Measurements from ENCODE around the gene LMLN.
"Not testable (repeated sequence)": the region's sequence is repeated elsewhere in the genome, so short reads cannot be mapped to it uniquely, and the experiment has no call there.

Gene LMLN

GRCh38 chr3:197958346-197958745 is 1.7 kb upstream of the LMLN start:
- DNase-seq, result no peak

GRCh38 chr3:197958848-197959247 is 1.2 kb upstream of the LMLN start:
- DNase-seq, result not testable (repeated sequence)

- no peak for DNase-seq
Measured at GRCh38 chr3:197959500-197959890, 522 bp upstream of the LMLN start.

- no peak for DNase-seq
Measured at GRCh38 chr3:197960694-197961581, 921 bp downstream of the LMLN start.

- no peak for DNase-seq
Measured at GRCh38 chr3:197961582-197961945, 1.5 kb downstream of the LMLN start.

- no peak for DNase-seq
Measured at GRCh38 chr3:197963019-197963637, 3.1 kb downstream of the LMLN start.

GRCh38 chr3:197967337-197967989 is 7.4 kb downstream of the LMLN start:
- not testable (repeated sequence) for DNase-seq

GRCh38 chr3:197970588-197970987 is 10.6 kb downstream of the LMLN start:
- no peak for DNase-seq

- DNase-seq, result no peak
Measured at GRCh38 chr3:197974016-197974415, 14.0 kb downstream of the LMLN start.

GRCh38 chr3:197975311-197975710 is 15.3 kb downstream of the LMLN start:
- no peak for DNase-seq

- DNase-seq, result no peak
Measured at GRCh38 chr3:197983076-197983475, 23.1 kb downstream of the LMLN start.

GRCh38 chr3:197989651-197990050 is 29.6 kb downstream of the LMLN start:
- DNase-seq, result no peak

- DNase-seq, result no peak
Measured at GRCh38 chr3:197994736-197995135, 34.7 kb downstream of the LMLN start.

GRCh38 chr3:197996855-197997254 is 36.8 kb downstream of the LMLN start:
- DNase-seq, result no peak

GRCh38 chr3:197997936-197998335 is 37.9 kb downstream of the LMLN start:
- DNase-seq, result no peak

- DNase-seq, result no peak
Measured at GRCh38 chr3:198017090-198017489, 57.1 kb downstream of the LMLN start.

GRCh38 chr3:198018416-198018815 is 58.4 kb downstream of the LMLN start:
- no peak for DNase-seq

- DNase-seq, result no peak
Measured at GRCh38 chr3:198019115-198019514, 59.1 kb downstream of the LMLN start.

GRCh38 chr3:198021320-198021719 is 61.3 kb downstream of the LMLN start:
- no peak for DNase-seq

- no peak for DNase-seq
Measured at GRCh38 chr3:198022604-198023003, 62.6 kb downstream of the LMLN start.

- no peak for DNase-seq
Measured at GRCh38 chr3:198025644-198026043, 65.6 kb downstream of the LMLN start.

GRCh38 chr3:198026620-198027019 is 66.6 kb downstream of the LMLN start:
- DNase-seq, result no peak

GRCh38 chr3:198027045-198027798 is 67.2 kb downstream of the LMLN start:
- DNase-seq, result no peak

Measured in stimulated activated CD8-positive, alpha-beta memory T cell treated with anti-CD3 and anti-CD28 coated beads, Interleukin-4, amount 100 ng/mL, for 48 hours (primary cell).